IMR-90 (cell line): ENCODE measurements around the gene PTHLH. TPM values are rescaled to one million over a fixed set of nuclear protein-coding genes. Genes with fewer than 3 reads are reported as not detected.

Experiments used
- ATAC-seq: fragments of 200-7000 bp; cut with Tn5 transposase; 2 replicates; pipeline ENCODE4 v1.9.1; 2020; ENCODE audit warnings: low read depth, mild to moderate bottlenecking, moderate library complexity
- BruUV-seq: library from RNA; stranded (reverse); fragments of 400-500 nt; replicated peaks from 2 replicates; lab custom pipeline; 2021; lab: Mats Ljungman, UMichigan
- CTCF ChIA-PET: fragments of 300-600 bp; formaldehyde crosslinking; extraction: SDS; loops from one replicate; lab custom pipeline; 2021; ENCODE audit warnings: antibody characterized with exemption; lab: Yijun Ruan, JAX
- POLR2A ChIA-PET: fragments of 300-600 bp; sonication (Branson Sonifier 250); formaldehyde crosslinking; loops from one replicate; lab custom pipeline; 2022; ENCODE audit warnings: antibody characterized with exemption; ENCODE audit not compliant: unreplicated experiment; lab: Charles Lee
- DNase-seq: peaks from one replicate; pipeline ENCODE4 v3.0.0; 2013
- H2AFZ ChIP-seq: replicated peaks from 2 replicates; pipeline ENCODE3; 2013; ENCODE audit warnings: low read length, mild to moderate bottlenecking; ENCODE audit not compliant: poor library complexity
- H2AK5ac ChIP-seq: 2 replicates; pipeline ENCODE4 v1.6.1; 2013; ENCODE audit warnings: low read depth, low read length, inconsistent platforms
- H2AK9ac ChIP-seq: replicated peaks from 2 replicates; pipeline ENCODE3; 2013; ENCODE audit warnings: mild to moderate bottlenecking, low read depth, low read length, moderate library complexity; ENCODE audit not compliant: poor library complexity
- H2BK120ac ChIP-seq: 2 replicates; pipeline ENCODE4 v1.6.1; 2013; ENCODE audit warnings: low read depth, low read length, inconsistent platforms
- H2BK15ac ChIP-seq: 3 replicates; pipeline ENCODE4 v1.6.1; 2013; ENCODE audit warnings: low read depth, low read length, inconsistent platforms
- H2BK20ac ChIP-seq: 2 replicates; pipeline ENCODE4 v1.6.1; 2013; ENCODE audit warnings: low read depth, mild to moderate bottlenecking, inconsistent platforms, low read length, moderate library complexity
- H2BK5ac ChIP-seq: 2 replicates; pipeline ENCODE4 v1.6.1; 2013; ENCODE audit warnings: mild to moderate bottlenecking, low read depth, low read length, inconsistent platforms; ENCODE audit not compliant: poor library complexity, severe bottlenecking
- H3K14ac ChIP-seq: replicated peaks from 2 replicates; pipeline ENCODE4 v1.6.1; 2013; ENCODE audit warnings: low read depth, low read length, inconsistent platforms
- H3K18ac ChIP-seq: 2 replicates; pipeline ENCODE4 v1.6.1; 2013; ENCODE audit warnings: low read depth, low read length, control low read depth
- H3K23ac ChIP-seq: 2 replicates; pipeline ENCODE4 v1.6.1; 2013; ENCODE audit warnings: low read depth, low read length, inconsistent platforms
- H3K27ac ChIP-seq: 2 replicates; pipeline ENCODE4 v1.5.1; 2013; ENCODE audit warnings: mild to moderate bottlenecking, control low read depth, low read length; ENCODE audit not compliant: insufficient read depth
- H3K27me3 ChIP-seq: 2 replicates; pipeline ENCODE4 v1.6.1; 2013; ENCODE audit warnings: low read length; ENCODE audit not compliant: control insufficient read depth, insufficient read depth
- H3K36me3 ChIP-seq: 2 replicates; pipeline ENCODE4 v1.6.1; 2013; ENCODE audit warnings: low read length, mixed read lengths; ENCODE audit not compliant: control insufficient read depth, insufficient read depth
- H3K4ac ChIP-seq: 2 replicates; pipeline ENCODE4 v1.6.1; 2013; ENCODE audit warnings: low read depth, low read length, inconsistent platforms
- H3K4me1 ChIP-seq: 2 replicates; pipeline ENCODE4 v1.6.1; 2013; ENCODE audit warnings: low read length, mixed read lengths; ENCODE audit not compliant: control insufficient read depth, insufficient read depth
- H3K4me2 ChIP-seq: 2 replicates; pipeline ENCODE4 v1.6.1; 2013; ENCODE audit warnings: low read depth, mild to moderate bottlenecking, control low read depth, low read length, moderate library complexity
- H3K4me3 ChIP-seq: 2 replicates; pipeline ENCODE4 v1.5.1; 2013; ENCODE audit warnings: low read depth, mild to moderate bottlenecking, control low read depth, low read length, moderate library complexity; ENCODE audit not compliant: insufficient read depth
- H3K56ac ChIP-seq: 2 replicates; pipeline ENCODE4 v1.6.1; 2013; ENCODE audit warnings: low read length, inconsistent platforms; ENCODE audit not compliant: insufficient read depth; ENCODE audit errors: extremely low read depth
- H3K79me1 ChIP-seq, 2 experiments: 2 replicates each; pipeline ENCODE4 v1.6.1; 2013; ENCODE audit warnings: low read length in 2 of 2, inconsistent platforms in 1 of 2, low read depth in 1 of 2
- H3K9ac ChIP-seq: 2 replicates; pipeline ENCODE4 v1.6.1; 2013; ENCODE audit warnings: low read depth, low read length, control low read depth
- H3K9me1 ChIP-seq: 2 replicates; pipeline ENCODE4 v1.6.1; 2013; ENCODE audit warnings: low read length, inconsistent platforms; ENCODE audit not compliant: insufficient read depth
- H3K9me3 ChIP-seq: 2 replicates; pipeline ENCODE4 v1.6.1; 2013; ENCODE audit warnings: low read length; ENCODE audit not compliant: control insufficient read depth, insufficient read depth
- H4K20me1 ChIP-seq: 2 replicates; pipeline ENCODE4 v1.6.1; 2013; ENCODE audit warnings: low read length, inconsistent platforms; ENCODE audit not compliant: insufficient read depth
- H4K5ac ChIP-seq: 2 replicates; pipeline ENCODE4 v1.6.1; 2013; ENCODE audit warnings: mild to moderate bottlenecking, low read depth, low read length, control low read depth
- H4K8ac ChIP-seq, 2 experiments: 2 replicates each; pipeline ENCODE4 v1.6.1; 2013; ENCODE audit warnings: low read depth in 2 of 2, low read length in 2 of 2, control low read depth in 1 of 2, inconsistent platforms in 1 of 2
- H4K91ac ChIP-seq: 2 replicates; pipeline ENCODE4 v1.6.1; 2013; ENCODE audit warnings: low read depth, low read length, inconsistent platforms; ENCODE audit not compliant: insufficient read depth
- CHD1 ChIP-seq: IDR thresholded peaks from 2 replicates; pipeline ENCODE4 v1.6.1; 2012; ENCODE audit warnings: low read depth, low read length, improper control_type of control experiment
- NFE2L2 ChIP-seq: fragments of 150-350 bp; IDR thresholded peaks from 2 replicates; pipeline ENCODE4 v1.6.1; 2016; ENCODE audit warnings: low read depth, mild to moderate bottlenecking, low read length
- RCOR1 ChIP-seq: IDR thresholded peaks from 2 replicates; pipeline ENCODE4 v1.6.1; 2012; ENCODE audit warnings: mild to moderate bottlenecking, low read length, improper control_type of control experiment; ENCODE audit not compliant: insufficient replicate concordance
- WGBS, 2 experiments: methylation state at CpG; one replicate each; pipeline versions ENCODE4 v1.1.5 to v1.1.7; 2013; ENCODE audit warnings: missing lambda C conversion rate in 2 of 2; ENCODE audit not compliant: insufficient read length in 1 of 2; ENCODE audit errors: extremely low coverage in 2 of 2; 5-methylcytosine and 5-hydroxymethylcytosine counted together
- dilution Hi-C: fragments of 300-500 bp; cut with HindIII; formaldehyde crosslinking; loops from one replicate; pipeline ENCODE4 v1.14.3; 2018; ENCODE audit warnings: low sequenced_read_pairs; ENCODE audit not compliant: unreplicated experiment
- in situ Hi-C: fragments of 300-500 bp; cut with MboI; formaldehyde crosslinking; loops from 3 replicates; pipeline ENCODE4 v1.14.3; 2019; ENCODE audit warnings: low sequenced_read_pairs, inconsistent platforms, mixed read lengths
- intact Hi-C: fragments of 100-400 bp; cut with micrococcal nuclease; formaldehyde crosslinking; loops from 2 replicates; pipeline ENCODE4 v1.10.0; 2022
- polyA plus RNA-seq, 3 experiments: library from polyadenylated mRNA; depleted of rRNA; stranded (reverse); fragments of >200 nt; gene quantifications; 2 replicates each; pipeline ENCODE4 v1.2.3, GENCODE V29; 2012; ENCODE audit warnings: low replicate concordance in 1 of 3
- total RNA-seq: library from RNA; depleted of rRNA; stranded (reverse); fragments of >200 nt; gene quantifications from 2 replicates; pipeline ENCODE4 v1.2.3, GENCODE V29; 2012
- TF ChIP-seq, protein P1 (sequence below): fragments of 150-350 bp; IDR thresholded peaks from 2 replicates; pipeline ENCODE4 v1.6.1; 2017; ENCODE audit warnings: mild to moderate bottlenecking, antibody characterized with exemption, low read length, low read depth

PTHLH gene
- total and polyA plus RNA-seq, 2 of the 4 experiments (the other 2 are of a cell fraction), result 0.36 to 1.3 TPM

DNA sequence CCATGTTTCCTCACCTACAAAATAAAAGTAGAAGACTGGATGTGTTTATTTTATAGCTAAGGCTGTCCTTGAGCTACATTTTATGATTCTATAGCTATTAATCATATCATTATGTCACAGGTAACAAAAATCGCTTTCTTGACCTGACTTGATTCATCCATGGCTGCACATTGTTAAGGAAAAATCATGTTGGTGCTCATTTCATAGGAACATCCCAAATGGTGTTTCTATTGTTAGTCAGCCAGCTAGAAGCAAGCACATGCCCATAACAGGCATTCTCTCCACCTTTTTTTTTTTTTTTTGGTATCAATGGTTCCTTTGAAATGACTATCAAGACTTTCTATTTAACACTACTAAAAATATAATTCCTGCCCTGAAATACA lies 45.3 kb upstream of the PTHLH start:
- dilution Hi-C loops, result no loop called here
- Histone ChIP-seq H3K9me3 (no peaks in the 10 kb centered on the region), H2BK120ac (no peak overlapping the region), H3K14ac (no peak overlapping the region), H3K4me1 (no peaks in the 10 kb centered on the region), H3K18ac (no peak overlapping the region), H2BK15ac (no peak overlapping the region), H2AFZ (no peak overlapping the region), H3K27ac (no peak overlapping the region), H3K4me3 (no peak overlapping the region), H3K23ac (no peak overlapping the region), H3K4ac (no peak overlapping the region), H2AK9ac (no peak overlapping the region), H3K9ac (no peak overlapping the region), H3K4me2 (no peak overlapping the region), H2BK5ac (no peak overlapping the region), H3K36me3 (no peaks in the 10 kb centered on the region), H2BK20ac (no peak overlapping the region), H4K5ac (no peak overlapping the region), H3K9me1 (no peaks in the 10 kb centered on the region), H4K91ac (no peak overlapping the region), H3K79me1 (no peaks in the 10 kb centered on the region), H4K20me1 (no peaks in the 10 kb centered on the region), H3K27me3 (no peaks in the 10 kb centered on the region), H4K8ac (no peak overlapping the region), H2AK5ac (no peak overlapping the region), H3K56ac (no peak overlapping the region)
- WGBS, 2 experiments, result no CpG with 5 or more reads among the region's 1 CpG
- ATAC-seq (no peak), DNase-seq (no peak)
- CTCF ChIA-PET, result no interaction called here
- TF ChIP-seq CHD1 (no peak), NFE2L2 (no peak), RCOR1 (no peak)
- TF ChIP-seq, protein P1, sequence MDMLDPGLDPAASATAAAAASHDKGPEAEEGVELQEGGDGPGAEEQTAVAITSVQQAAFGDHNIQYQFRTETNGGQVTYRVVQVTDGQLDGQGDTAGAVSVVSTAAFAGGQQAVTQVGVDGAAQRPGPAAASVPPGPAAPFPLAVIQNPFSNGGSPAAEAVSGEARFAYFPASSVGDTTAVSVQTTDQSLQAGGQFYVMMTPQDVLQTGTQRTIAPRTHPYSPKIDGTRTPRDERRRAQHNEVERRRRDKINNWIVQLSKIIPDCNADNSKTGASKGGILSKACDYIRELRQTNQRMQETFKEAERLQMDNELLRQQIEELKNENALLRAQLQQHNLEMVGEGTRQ, result no peak
- in situ Hi-C loops, result no loop called here
- POLR2A ChIA-PET, result interaction anchor here (0.7 kb wide), 1 partner anchor 18 kb away, joined by 10 read pairs; no protein-coding TSS in a partner anchor
- no TSS peak for BruUV-seq
- intact Hi-C loops, result loop anchor here (5.0 kb wide), 1 partner anchor 36 kb away; no protein-coding TSS in a partner anchor
